Endothelial cell (in vitro differentiated cells): ENCODE measurements around the gene VRK3. TPM values are rescaled to one million over a fixed set of nuclear protein-coding genes. Genes with fewer than 3 reads are reported as not detected.
A peak's percentile ranks its signal among the peaks of the same experiment; 100 is the strongest.

Experiments used
- DNase-seq: peaks from one replicate; pipeline ENCODE4 v3.0.0; 2021; ENCODE audit warnings: low spot score
- H3K27ac Mint-ChIP-seq: one replicate; pipeline ENCODE4 v1.8.0; 2021; ENCODE audit warnings: mixed read lengths, inconsistent platforms; ENCODE audit not compliant: unreplicated experiment
- H3K27me3 Mint-ChIP-seq: one replicate; pipeline ENCODE4 v1.8.0; 2021; ENCODE audit warnings: mild to moderate bottlenecking, moderate library complexity, mixed read lengths, inconsistent platforms; ENCODE audit not compliant: unreplicated experiment
- H3K36me3 Mint-ChIP-seq: one replicate; pipeline ENCODE4 v1.8.0; 2021; ENCODE audit warnings: mild to moderate bottlenecking, low read depth, mixed read lengths, inconsistent platforms; ENCODE audit not compliant: unreplicated experiment
- H3K4me1 Mint-ChIP-seq: one replicate; pipeline ENCODE4 v1.8.0; 2021; ENCODE audit warnings: mild to moderate bottlenecking, mixed read lengths, inconsistent platforms; ENCODE audit not compliant: unreplicated experiment
- H3K4me3 Mint-ChIP-seq: one replicate; pipeline ENCODE4 v1.8.0; 2021; ENCODE audit warnings: mild to moderate bottlenecking, mixed read lengths, inconsistent platforms; ENCODE audit not compliant: unreplicated experiment
- H3K9me3 Mint-ChIP-seq: one replicate; pipeline ENCODE4 v1.8.0; 2021; ENCODE audit warnings: mixed read lengths, inconsistent platforms; ENCODE audit not compliant: unreplicated experiment
- total RNA-seq: library from RNA; stranded (reverse); fragmentation: NEBNext Ultra II Directional; extraction: Animal tissue kit (Norgen Biotek cat#: 25700); gene quantifications from one replicate; pipeline ENCODE4 v1.2.1, GENCODE V29; 2021; ENCODE audit not compliant: unreplicated experiment
- TF ChIP-seq, protein P1 (sequence below): fragments of 200-600 bp; sonication (generic); IDR thresholded peaks from one replicate; pipeline ENCODE4 v1.5.0; 2021; ENCODE audit warnings: antibody characterized with exemption; ENCODE audit not compliant: unreplicated experiment

VRK3 gene
- total RNA-seq, 1 donor from 2014 or later: 51.2 TPM

DNA sequence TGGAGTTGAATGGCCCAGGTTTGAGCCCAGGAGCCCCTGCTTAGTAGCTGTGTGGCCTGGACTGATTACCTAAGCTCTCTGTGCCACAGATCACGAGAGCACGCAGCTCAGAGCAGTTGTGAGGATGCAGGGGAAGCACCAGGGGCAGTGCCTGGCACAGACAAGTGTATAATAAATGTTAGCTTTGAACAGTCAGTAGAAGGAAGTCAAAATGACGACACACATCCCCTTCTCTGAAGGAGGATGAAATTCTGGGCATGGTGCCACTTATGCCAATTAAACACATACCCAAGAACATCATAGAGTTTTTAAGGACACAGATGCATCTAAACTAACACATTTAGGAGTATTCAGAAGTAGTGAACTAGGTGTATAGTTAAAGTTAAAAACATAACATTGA lies 39.3 kb downstream of the VRK3 start:
- H3K4me3 Mint-ChIP-seq: no peak overlapping the region
- no peak for DNase-seq
- H3K4me1 Mint-ChIP-seq: no peaks in the 10 kb centered on the region
- TF ChIP-seq, protein P1, sequence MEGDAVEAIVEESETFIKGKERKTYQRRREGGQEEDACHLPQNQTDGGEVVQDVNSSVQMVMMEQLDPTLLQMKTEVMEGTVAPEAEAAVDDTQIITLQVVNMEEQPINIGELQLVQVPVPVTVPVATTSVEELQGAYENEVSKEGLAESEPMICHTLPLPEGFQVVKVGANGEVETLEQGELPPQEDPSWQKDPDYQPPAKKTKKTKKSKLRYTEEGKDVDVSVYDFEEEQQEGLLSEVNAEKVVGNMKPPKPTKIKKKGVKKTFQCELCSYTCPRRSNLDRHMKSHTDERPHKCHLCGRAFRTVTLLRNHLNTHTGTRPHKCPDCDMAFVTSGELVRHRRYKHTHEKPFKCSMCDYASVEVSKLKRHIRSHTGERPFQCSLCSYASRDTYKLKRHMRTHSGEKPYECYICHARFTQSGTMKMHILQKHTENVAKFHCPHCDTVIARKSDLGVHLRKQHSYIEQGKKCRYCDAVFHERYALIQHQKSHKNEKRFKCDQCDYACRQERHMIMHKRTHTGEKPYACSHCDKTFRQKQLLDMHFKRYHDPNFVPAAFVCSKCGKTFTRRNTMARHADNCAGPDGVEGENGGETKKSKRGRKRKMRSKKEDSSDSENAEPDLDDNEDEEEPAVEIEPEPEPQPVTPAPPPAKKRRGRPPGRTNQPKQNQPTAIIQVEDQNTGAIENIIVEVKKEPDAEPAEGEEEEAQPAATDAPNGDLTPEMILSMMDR: no peak
- peak overlapping the region; percentile 24 for H3K27ac Mint-ChIP-seq
- peaks cover 9% of the 10 kb centered on the region for H3K27me3 Mint-ChIP-seq
- H3K36me3 Mint-ChIP-seq: peaks cover 42% of the 10 kb centered on the region
- H3K9me3 Mint-ChIP-seq: peaks cover 4% of the 10 kb centered on the region

DNA sequence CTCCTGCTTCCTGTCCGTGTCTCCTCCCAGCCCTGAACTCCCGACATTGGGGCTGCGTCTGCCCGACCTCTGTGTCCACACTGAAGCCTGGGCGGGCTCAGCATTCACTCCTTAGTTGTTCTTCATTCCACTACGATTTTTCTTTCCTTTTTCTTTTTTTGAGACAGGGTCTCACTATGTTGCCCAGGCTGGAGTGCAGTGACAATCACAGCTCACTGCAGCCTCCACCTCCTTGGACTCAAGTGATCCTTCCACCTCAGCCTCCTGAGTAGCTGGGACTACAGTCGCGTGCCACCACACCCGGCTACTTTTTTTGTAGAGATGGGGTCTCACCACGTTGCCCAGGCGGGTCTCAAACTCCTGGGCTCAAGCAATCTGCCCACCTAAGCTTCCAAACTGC lies 40.7 kb downstream of the VRK3 start:
- H3K27me3 Mint-ChIP-seq: peaks cover 8% of the 10 kb centered on the region
- TF ChIP-seq, protein P1: no peak
- peaks cover 4% of the 10 kb centered on the region for H3K9me3 Mint-ChIP-seq
- no peak overlapping the region for H3K4me3 Mint-ChIP-seq
- DNase-seq: no peak
- no peak overlapping the region for H3K27ac Mint-ChIP-seq
- H3K4me1 Mint-ChIP-seq: no peaks in the 10 kb centered on the region
- peaks cover 38% of the 10 kb centered on the region for H3K36me3 Mint-ChIP-seq

DNA sequence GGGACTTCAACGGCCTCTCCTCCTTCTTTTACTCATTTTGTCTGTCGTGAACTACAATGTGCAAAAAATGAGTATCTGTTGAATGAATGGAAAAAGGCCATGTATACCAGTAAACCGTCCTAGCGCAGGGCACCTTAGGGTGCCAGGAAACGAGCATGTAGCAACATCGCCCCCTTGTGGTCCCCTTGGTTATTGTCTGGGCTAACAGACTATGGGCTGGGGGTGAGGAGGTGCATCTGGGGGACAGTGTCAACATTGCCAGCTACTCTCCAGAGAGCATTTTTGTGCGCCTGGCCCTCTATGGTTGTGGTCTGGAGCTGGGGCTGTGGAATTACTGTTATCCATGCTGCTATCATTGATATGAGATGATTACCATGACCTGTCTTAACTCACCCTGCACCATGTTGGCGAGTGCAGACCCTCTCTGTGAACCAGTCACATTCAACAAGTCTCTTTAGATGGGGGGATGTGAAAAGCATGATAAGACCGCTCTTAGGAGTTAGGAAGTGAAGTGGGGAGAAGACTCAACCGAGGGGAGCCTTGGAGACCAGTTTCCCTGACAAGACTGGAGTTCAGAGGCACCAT lies 41.4 kb downstream of the VRK3 start:
- DNase-seq: peak; percentile 50
- H3K4me3 Mint-ChIP-seq: no peak overlapping the region
- H3K27ac Mint-ChIP-seq: peak overlapping the region; percentile 50
- TF ChIP-seq, protein P1: peak; percentile 85
- H3K4me1 Mint-ChIP-seq: no peaks in the 10 kb centered on the region
- H3K36me3 Mint-ChIP-seq: peaks cover 31% of the 10 kb centered on the region
- H3K9me3 Mint-ChIP-seq: peaks cover 4% of the 10 kb centered on the region
- H3K27me3 Mint-ChIP-seq: peaks cover 8% of the 10 kb centered on the region

DNA sequence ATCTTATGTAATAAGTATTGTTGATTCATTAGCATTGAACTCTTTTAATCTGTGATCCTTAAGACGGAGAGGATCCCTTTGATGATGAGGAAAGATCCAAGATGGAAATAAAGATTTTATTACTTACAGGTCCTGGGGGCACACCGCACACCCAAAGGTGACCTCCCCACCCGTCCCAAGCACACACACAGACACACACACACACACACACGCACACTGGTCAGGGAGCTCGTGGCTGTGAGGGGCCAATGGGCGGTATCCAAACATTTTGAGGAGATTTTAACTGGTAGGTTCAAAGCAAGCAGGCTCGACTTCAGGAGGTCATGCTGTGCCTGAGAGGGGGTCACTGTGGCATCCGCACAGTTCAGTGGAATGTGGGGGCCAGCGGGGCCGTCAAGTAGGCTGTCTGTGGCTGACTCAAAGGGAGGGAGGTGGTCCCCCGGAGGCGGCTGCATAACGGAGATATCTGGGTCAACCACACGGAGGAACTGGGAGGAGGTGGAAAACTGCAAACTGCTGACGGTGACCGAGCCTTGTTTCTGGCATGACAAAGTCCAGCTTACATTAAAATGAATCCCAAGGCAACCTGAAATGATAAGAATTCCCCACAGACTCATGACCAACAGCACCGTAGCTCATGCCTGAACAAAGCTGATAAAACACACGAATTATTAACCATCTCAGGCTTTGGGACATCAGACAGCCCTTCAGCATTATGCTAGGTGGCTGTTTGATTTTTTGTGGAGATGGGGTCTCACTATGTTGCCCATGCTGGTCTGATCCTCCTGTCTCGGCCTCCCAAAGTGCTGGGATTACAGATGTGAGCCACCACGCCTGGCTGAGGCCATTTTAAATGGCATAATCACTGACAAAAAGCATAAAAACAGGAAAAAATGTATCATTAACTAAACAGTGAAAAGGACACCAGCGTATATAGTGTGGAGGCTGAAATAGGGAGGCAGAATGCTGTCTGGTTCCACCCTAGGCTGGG lies 43.3 kb downstream of the VRK3 start:
- peaks cover 26% of the 10 kb centered on the region for H3K36me3 Mint-ChIP-seq
- no peak overlapping the region for H3K27ac Mint-ChIP-seq
- peak overlapping the region; percentile 67 for H3K4me3 Mint-ChIP-seq
- H3K4me1 Mint-ChIP-seq: no peaks in the 10 kb centered on the region
- TF ChIP-seq, protein P1: no peak
- no peak for DNase-seq
- H3K27me3 Mint-ChIP-seq: peaks cover 8% of the 10 kb centered on the region
- H3K9me3 Mint-ChIP-seq: peaks cover 4% of the 10 kb centered on the region

DNA sequence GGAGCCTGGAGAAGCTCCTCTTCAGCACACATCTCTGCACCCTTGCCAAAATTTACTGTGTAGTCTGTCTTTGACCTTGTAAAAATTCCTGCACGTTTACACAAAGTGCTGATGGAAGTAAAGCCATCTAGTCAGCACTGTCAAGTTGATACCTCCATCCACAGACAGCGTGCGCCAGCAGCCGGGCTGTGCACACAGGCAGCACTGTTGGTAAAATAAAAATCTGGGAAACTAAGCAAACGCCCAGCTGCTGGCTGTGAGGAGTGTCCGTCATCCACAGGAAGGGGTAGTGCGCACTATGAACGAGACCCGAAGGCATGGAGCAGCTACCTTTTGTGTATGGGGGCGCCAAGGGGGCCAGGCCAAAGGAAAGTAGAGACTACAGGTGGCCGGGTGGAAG lies 46.8 kb downstream of the VRK3 start:
- H3K36me3 Mint-ChIP-seq: peaks cover 16% of the 10 kb centered on the region
- DNase-seq: no peak
- H3K27ac Mint-ChIP-seq: no peak overlapping the region
- TF ChIP-seq, protein P1: no peak
- no peaks in the 10 kb centered on the region for H3K4me1 Mint-ChIP-seq
- no peak overlapping the region for H3K4me3 Mint-ChIP-seq
- H3K27me3 Mint-ChIP-seq: peaks cover 7% of the 10 kb centered on the region
- H3K9me3 Mint-ChIP-seq: no peaks in the 10 kb centered on the region
